ENCODE measurements around the gene C4B.

The C4B gene

GRCh38 chr6:31969712-31970603 is 44.6 kb upstream of the C4B start:
- TF ChIP-seq, protein P1, sequence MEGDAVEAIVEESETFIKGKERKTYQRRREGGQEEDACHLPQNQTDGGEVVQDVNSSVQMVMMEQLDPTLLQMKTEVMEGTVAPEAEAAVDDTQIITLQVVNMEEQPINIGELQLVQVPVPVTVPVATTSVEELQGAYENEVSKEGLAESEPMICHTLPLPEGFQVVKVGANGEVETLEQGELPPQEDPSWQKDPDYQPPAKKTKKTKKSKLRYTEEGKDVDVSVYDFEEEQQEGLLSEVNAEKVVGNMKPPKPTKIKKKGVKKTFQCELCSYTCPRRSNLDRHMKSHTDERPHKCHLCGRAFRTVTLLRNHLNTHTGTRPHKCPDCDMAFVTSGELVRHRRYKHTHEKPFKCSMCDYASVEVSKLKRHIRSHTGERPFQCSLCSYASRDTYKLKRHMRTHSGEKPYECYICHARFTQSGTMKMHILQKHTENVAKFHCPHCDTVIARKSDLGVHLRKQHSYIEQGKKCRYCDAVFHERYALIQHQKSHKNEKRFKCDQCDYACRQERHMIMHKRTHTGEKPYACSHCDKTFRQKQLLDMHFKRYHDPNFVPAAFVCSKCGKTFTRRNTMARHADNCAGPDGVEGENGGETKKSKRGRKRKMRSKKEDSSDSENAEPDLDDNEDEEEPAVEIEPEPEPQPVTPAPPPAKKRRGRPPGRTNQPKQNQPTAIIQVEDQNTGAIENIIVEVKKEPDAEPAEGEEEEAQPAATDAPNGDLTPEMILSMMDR (IDR thresholded peaks at IDR 0.05), result no peak

DNA sequence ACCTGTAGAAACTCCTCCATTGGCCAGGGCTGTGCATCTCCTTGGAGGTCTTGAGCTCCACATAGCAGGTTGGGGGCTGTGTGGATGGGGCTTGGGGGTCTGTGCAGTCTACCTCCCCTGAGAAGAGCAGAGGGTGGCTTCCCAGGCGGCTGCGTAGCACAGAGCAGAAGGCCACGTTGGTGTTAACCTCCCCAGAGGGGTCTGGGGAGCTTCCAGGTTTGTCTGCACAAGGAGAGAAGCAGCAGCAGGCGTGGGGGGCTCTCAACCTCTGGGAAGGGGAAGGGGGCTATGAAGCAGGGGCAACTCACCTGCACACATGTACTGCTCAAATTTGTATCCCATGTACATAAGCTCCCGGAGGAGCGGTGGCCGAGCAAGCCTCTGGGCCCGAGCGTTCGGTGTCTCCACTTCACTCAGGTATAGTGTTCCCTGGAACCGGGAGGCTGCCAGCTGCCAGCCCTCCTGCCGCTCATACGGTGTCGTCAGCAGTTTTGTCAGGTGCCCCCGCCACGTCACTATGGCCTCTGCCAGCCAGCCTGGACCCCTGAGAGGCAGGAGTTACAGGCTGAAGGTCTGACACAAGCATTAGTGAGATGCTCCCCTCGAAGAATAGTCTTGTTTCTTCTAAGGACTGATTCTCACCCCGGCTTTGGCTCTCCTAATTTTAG is 43.9 kb upstream of the C4B start:
- TF ChIP-seq, protein P1 (IDR thresholded peaks at IDR 0.05), result no peak

- TF ChIP-seq, protein P1 (IDR thresholded peaks at IDR 0.05), result no peak
Measured at GRCh38 chr6:31971279-31971992, 43.2 kb upstream of the C4B start.

DNA sequence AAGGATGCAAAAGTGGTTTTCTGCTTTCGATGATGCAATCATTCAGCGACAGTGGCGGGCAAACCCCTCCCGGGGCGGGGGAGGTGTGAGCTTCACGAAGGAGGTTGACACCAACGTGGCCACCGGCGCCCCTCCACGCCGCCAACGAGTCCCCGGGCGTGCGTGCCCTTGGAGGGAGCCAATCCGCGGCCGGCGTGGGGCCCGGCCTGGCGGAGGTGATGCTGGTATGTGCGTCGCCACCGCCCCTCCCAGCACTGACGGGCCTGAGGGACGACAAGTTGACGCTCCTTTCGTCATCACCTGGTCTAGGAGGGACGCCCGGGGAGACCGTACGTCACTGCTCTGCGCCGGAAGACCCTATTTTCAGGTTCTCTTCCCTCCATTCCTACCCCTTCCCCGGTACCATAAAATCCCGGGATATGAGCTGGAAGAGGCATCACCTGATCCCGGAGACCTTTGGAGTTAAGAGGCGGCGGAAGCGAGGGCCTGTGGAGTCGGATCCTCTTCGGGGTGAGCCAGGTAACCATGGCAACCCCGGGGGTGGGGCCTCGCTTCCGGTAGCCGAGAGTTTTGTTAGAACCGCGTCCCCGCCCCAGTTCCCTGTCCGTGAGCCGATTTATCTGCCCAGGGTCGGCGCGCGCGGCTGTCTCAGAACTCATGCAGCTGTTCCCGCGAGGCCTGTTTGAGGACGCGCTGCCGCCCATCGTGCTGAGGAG is 42.4 kb upstream of the C4B start, which contains the start of gene DXO:
Gene DXO, minus strand, starts transcription at position 146 of the 716 bp plus-strand sequence. CDS start 463 bp downstream, outside the sequence.
- TF ChIP-seq, protein P1 (IDR thresholded peaks at IDR 0.05), result no peak

DNA sequence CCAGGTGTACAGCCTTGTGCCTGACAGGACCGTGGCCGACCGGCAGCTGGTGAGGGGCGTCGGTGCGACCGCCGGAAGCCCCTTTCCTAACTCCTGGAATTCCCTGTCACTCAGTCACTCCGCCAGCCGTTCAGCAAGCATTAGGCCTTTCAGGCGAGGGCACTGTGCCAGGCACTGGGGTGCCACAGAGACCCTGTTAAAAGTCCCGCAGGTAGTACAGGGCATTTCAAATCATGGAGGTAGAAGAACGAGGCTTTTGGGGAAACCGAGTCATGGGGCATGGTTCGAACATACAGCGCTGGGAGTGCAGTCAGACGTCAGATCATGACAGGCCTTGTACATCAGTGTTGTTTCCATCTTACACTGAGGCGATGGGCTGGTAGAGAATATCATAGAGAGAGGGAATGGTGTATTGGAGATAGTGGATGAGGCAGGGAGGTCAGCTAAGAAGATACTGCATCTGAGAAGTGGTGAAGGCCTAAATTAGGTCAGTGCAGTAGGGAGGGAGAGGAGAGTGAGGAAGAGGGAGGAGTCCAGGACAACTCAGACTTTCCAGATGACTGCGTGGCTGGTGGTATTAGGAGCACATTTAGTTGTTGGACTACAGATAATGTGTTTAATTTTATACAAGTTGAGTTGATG is 41.8 kb upstream of the C4B start:
- TF ChIP-seq, protein P1 (IDR thresholded peaks at IDR 0.05), result no peak

- TF ChIP-seq, protein P1 (IDR thresholded peaks at IDR 0.05), result no peak
Measured at GRCh38 chr6:31977816-31978431, 36.7 kb upstream of the C4B start.
